T47D (cell line): ENCODE data around the gene TFAP2E.

ENCODE experiments used
- DNase-seq, 2 experiments: peaks; one replicate each; pipeline versions ENCODE4 v3.0.0 to v3.0.0-alpha.2; 2011 to 2012; ENCODE audit warnings: low read depth in 1 of 2, low spot score in 1 of 2
- JUND ChIP-seq: IDR thresholded peaks from 2 replicates; pipeline ENCODE4 v1.6.1; 2012; ENCODE audit warnings: low read depth
- in situ Hi-C: cut with HindIII; loops from 2 replicates; pipeline ENCODE4 v1.10.0; 2016; ENCODE audit warnings: low sequenced_read_pairs, low pct_unique_long_range_greater_than_20kb

Gene TFAP2E

GRCh38 chr1:35544976-35545375 is 28.1 kb upstream of the TFAP2E start:
- in situ Hi-C loops, result no loop called here
- TF ChIP-seq JUND, result no peak
- DNase-seq, result peak in 1 of 2 experiments; percentile 51

- TF ChIP-seq JUND, result no peak
- no peak for DNase-seq
- in situ Hi-C loops, result no loop called here
These were observed 26.5 kb upstream of the TFAP2E start for GRCh38 chr1:35546614-35547013.

- DNase-seq, result no peak
- no peak for TF ChIP-seq JUND
- in situ Hi-C loops, result no loop called here
These were observed 19.3 kb upstream of the TFAP2E start for GRCh38 chr1:35553851-35554250.

- in situ Hi-C loops, result no loop called here
- DNase-seq, result peak in 1 of 2 experiments; percentile 72
- TF ChIP-seq JUND, result no peak
These were observed 18.6 kb upstream of the TFAP2E start for GRCh38 chr1:35554266-35555211.

- in situ Hi-C loops, result no loop called here
- TF ChIP-seq JUND, result no peak
- DNase-seq, result no peak
These were observed 17.9 kb upstream of the TFAP2E start for GRCh38 chr1:35555212-35555584.

GRCh38 chr1:35555601-35556477 is 17.3 kb upstream of the TFAP2E start:
- DNase-seq, result no peak
- in situ Hi-C loops, result no loop called here
- no peak for TF ChIP-seq JUND

GRCh38 chr1:35556484-35557117 is 16.5 kb upstream of the TFAP2E start:
- in situ Hi-C loops, result no loop called here
- DNase-seq, result no peak
- no peak for TF ChIP-seq JUND

- in situ Hi-C loops, result no loop called here
- no peak for TF ChIP-seq JUND
- peak; percentile 79 to 87 for DNase-seq
These were observed 15.9 kb upstream of the TFAP2E start, which contains the start of gene KIAA0319L for GRCh38 chr1:35557118-35557610. Gene KIAA0319L (minus strand): TSS chr1:35557403. CDS start chr1:35554491, 2,912 bp downstream.

GRCh38 chr1:35557611-35558373 is 15.3 kb upstream of the TFAP2E start, which contains the start of gene NCDN:
Gene NCDN (plus strand): TSS chr1:35557799. CDS start chr1:35558191, 392 bp downstream.
- peak; percentile 88 to 96 for DNase-seq
- in situ Hi-C loops, result no loop called here
- TF ChIP-seq JUND, result no peak

- TF ChIP-seq JUND, result no peak
- in situ Hi-C loops, result no loop called here
- no peak for DNase-seq
These were observed 14.5 kb upstream of the TFAP2E start for GRCh38 chr1:35558374-35559316.

GRCh38 chr1:35559317-35559944 is 13.7 kb upstream of the TFAP2E start:
- in situ Hi-C loops, result no loop called here
- no peak for DNase-seq
- no peak for TF ChIP-seq JUND
